Measurements from ENCODE around the gene LRCOL1.

LRCOL1 gene

DNA sequence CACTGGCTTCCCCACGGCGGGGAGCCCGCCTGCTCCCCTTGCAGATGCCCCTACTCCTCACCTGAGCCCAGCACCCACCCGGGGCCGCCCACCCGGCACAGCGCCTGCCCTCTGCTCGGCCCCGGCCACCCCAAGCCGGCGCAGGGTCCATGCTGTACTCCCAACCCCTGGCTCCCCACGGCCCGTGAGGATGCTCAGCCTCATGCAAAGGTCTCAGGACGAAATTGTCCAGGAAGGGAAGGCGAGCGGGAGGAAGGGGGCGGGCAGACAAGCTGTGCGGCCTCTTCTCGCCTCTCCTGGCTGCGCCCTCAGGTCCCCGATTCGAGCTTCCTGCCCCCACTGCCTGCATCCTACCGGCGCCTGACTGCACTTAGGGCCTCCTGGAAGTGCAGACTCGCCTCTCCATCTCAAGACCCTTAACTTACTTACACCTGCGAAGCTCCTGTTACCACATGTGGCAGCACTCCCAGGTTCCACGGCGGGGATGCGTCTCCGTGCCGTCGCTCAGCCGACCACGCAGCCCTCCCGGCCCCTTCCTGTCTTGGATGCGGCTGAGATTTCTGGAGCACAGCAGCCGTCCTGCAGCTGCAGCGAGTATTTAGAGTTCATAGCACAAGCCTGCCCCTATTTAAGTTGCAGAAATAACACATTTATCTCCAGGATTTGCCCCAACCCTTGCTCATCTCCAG is 18.0 kb downstream of the LRCOL1 start:
- Histone ChIP-seq H3K4me3 (replicated peaks; ENCODE audit: low read depth, low read length) (no peak overlapping the region), H3K27me3 (replicated peaks; ENCODE audit: control insufficient read depth, insufficient read depth, low read length) (no peaks in the 10 kb centered on the region; the same call in 1 of the 2 replicates), H3K36me3 (ENCODE audit: control insufficient read depth, insufficient read depth, low read length) (no peaks in the 10 kb centered on the region)
- no peak for DNase-seq (ENCODE audit: extremely low read depth, insufficient read length)
- TF ChIP-seq, protein P1, sequence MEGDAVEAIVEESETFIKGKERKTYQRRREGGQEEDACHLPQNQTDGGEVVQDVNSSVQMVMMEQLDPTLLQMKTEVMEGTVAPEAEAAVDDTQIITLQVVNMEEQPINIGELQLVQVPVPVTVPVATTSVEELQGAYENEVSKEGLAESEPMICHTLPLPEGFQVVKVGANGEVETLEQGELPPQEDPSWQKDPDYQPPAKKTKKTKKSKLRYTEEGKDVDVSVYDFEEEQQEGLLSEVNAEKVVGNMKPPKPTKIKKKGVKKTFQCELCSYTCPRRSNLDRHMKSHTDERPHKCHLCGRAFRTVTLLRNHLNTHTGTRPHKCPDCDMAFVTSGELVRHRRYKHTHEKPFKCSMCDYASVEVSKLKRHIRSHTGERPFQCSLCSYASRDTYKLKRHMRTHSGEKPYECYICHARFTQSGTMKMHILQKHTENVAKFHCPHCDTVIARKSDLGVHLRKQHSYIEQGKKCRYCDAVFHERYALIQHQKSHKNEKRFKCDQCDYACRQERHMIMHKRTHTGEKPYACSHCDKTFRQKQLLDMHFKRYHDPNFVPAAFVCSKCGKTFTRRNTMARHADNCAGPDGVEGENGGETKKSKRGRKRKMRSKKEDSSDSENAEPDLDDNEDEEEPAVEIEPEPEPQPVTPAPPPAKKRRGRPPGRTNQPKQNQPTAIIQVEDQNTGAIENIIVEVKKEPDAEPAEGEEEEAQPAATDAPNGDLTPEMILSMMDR (IDR thresholded peaks at IDR 0.05; ENCODE audit: insufficient read depth, low read length, poor library complexity, severe bottlenecking) = no peak

DNA sequence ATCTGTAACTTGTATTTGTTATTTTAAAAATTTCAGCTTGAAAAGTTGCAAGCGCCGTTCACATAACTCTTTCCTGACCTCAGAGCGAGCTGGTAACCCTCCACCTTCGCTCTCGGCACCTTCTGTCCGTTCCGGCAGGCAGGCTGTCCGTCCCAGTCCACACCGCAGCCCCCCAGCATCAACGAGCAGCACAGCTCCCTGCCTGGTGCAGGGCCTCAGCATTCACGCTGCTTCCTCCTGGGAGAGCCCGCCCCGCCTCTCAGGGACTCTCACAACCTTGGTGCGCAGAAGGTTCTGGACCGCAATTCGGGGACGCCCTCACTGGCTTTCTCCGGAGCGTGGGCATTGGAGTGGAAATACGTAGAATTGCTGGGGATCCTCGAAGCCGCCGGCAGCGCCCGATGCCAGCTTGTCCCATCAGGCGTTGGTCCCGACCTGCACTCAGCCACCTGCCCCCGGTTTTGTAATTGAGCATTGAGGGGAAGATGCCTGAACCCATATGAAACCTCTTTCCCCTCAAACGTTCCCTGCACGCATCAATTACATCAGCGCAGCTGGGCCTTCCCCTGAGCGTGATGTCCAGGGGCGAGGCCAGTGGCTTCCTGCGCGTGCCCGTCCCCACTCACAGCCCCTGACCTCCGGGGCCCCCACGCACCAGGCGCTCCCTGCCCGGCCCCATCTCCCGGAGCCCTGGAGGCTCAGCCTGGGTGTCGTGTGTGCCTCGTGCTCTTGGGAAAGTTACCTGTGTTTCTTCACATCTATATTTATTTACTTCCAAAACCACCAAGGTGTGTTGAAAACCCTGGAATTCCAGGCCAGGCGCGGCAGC is 19.1 kb downstream of the LRCOL1 start:
- H3K27me3 ChIP-seq (replicated peaks; ENCODE audit: control insufficient read depth, insufficient read depth, low read length) = no peaks in the 10 kb centered on the region; the same call in 1 of the 2 replicates
- no peak overlapping the region for H3K4me3 ChIP-seq (replicated peaks; ENCODE audit: low read depth, low read length)
- H3K36me3 ChIP-seq (ENCODE audit: control insufficient read depth, insufficient read depth, low read length) = no peaks in the 10 kb centered on the region
- no peak for DNase-seq (ENCODE audit: extremely low read depth, insufficient read length)
- TF ChIP-seq, protein P1 (IDR thresholded peaks at IDR 0.05; ENCODE audit: insufficient read depth, low read length, poor library complexity, severe bottlenecking) = no peak

DNA sequence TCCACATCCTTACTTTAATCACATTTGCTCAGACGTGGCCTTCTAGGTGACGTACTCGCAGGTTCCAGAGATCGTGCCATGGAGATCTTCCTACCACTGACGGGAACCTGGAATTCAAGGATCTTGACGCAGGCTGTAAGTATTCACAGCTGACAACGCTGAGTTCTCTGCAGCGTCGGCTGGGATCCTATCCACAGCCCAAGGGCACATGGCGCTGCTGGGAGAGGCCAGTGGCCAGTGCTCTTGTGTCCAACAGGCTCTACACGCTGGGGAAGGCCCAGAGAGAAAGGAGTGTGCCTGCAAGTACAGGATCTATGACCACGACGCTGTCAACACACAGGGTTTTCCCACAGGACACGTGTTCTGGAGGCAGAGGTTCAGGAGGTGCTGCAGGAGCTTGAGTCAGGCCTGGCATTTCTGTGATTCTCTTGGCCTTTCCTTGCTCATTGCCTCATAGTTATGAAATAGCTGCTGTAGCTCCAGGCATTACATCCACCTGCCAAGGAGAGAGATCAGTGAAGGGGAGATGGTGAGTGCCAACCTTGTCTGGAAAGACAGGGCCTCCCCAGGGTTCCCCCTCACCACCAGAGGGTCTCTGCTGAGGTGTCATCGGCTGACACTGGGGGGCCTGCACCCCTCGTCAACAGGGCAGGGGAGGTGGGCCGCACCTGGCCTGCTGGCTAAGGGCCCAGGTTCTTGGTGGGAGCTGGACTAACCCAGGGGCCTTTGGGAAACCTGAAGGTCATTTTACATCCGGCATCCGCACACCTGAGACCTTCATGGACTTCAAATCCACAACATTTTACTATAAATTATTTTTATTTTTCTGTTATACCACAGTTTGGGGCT is 21.3 kb downstream of the LRCOL1 start:
- Histone ChIP-seq H3K36me3 (ENCODE audit: control insufficient read depth, insufficient read depth, low read length) (no peaks in the 10 kb centered on the region), H3K4me3 (replicated peaks; ENCODE audit: low read depth, low read length) (no peak overlapping the region), H3K27me3 (replicated peaks; ENCODE audit: control insufficient read depth, insufficient read depth, low read length) (no peaks in the 10 kb centered on the region)
- TF ChIP-seq, protein P1 (IDR thresholded peaks at IDR 0.05; ENCODE audit: insufficient read depth, low read length, poor library complexity, severe bottlenecking) = no peak
- no peak for DNase-seq (ENCODE audit: extremely low read depth, insufficient read length)

DNA sequence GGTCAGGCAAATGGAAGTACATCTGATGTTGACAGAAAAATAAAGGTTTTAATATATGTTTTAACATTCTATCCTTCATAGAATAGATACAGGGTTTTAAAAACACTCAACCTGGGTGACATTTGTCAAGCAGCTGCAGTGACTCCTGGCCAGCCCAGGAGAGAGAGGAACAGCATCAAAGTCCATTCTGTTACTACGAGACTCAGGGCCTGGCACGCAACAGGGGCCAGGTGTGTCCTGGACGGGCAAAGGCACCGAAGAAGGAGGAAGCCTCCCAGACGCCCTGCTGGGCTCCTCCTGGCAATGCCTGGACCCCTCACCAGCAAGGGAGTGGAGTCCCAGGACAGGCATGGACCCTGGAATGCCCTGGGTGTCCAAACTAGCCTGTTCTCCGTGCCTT is 22.1 kb downstream of the LRCOL1 start:
- H3K4me3 ChIP-seq (replicated peaks; ENCODE audit: low read depth, low read length) = no peak overlapping the region
- TF ChIP-seq, protein P1 (IDR thresholded peaks at IDR 0.05; ENCODE audit: insufficient read depth, low read length, poor library complexity, severe bottlenecking) = no peak
- H3K36me3 ChIP-seq (ENCODE audit: control insufficient read depth, insufficient read depth, low read length) = no peaks in the 10 kb centered on the region
- H3K27me3 ChIP-seq (replicated peaks; ENCODE audit: control insufficient read depth, insufficient read depth, low read length) = no peaks in the 10 kb centered on the region
- DNase-seq (ENCODE audit: extremely low read depth, insufficient read length) = no peak

DNA sequence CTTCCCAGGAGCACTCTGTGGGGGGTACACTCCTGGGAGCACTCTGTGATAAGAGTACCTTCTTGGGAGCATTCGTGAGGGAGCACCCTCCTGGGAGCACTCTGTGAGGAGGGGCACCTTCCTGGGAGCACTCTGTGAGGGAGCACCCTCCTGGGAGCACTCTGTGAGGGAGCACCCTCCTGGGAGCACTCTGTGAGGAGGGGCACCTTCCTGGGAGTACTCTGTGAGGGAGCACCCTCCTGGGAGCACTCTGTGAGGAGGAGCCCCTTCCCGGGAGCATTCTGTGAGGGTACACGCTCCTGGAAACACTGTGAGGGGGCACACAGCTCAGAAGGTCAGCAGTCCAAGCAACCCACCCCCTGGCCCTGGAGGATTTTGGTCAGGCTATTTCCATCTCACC is 22.6 kb downstream of the LRCOL1 start:
- H3K36me3 ChIP-seq (ENCODE audit: control insufficient read depth, insufficient read depth, low read length) = no peaks in the 10 kb centered on the region
- H3K27me3 ChIP-seq (replicated peaks; ENCODE audit: control insufficient read depth, insufficient read depth, low read length) = no peaks in the 10 kb centered on the region
- no peak for DNase-seq (ENCODE audit: extremely low read depth, insufficient read length)
- no peak overlapping the region for H3K4me3 ChIP-seq (replicated peaks; ENCODE audit: low read depth, low read length)
- TF ChIP-seq, protein P1 (IDR thresholded peaks at IDR 0.05; ENCODE audit: insufficient read depth, low read length, poor library complexity, severe bottlenecking) = no peak

Measured in GM06990 (cell line).